ENCODE measurements around the gene PIKFYVE.
"Not testable (repeated sequence)": the region's sequence is repeated elsewhere in the genome, so short reads cannot be mapped to it uniquely, and the experiment has no call there.

Gene PIKFYVE, protein sequence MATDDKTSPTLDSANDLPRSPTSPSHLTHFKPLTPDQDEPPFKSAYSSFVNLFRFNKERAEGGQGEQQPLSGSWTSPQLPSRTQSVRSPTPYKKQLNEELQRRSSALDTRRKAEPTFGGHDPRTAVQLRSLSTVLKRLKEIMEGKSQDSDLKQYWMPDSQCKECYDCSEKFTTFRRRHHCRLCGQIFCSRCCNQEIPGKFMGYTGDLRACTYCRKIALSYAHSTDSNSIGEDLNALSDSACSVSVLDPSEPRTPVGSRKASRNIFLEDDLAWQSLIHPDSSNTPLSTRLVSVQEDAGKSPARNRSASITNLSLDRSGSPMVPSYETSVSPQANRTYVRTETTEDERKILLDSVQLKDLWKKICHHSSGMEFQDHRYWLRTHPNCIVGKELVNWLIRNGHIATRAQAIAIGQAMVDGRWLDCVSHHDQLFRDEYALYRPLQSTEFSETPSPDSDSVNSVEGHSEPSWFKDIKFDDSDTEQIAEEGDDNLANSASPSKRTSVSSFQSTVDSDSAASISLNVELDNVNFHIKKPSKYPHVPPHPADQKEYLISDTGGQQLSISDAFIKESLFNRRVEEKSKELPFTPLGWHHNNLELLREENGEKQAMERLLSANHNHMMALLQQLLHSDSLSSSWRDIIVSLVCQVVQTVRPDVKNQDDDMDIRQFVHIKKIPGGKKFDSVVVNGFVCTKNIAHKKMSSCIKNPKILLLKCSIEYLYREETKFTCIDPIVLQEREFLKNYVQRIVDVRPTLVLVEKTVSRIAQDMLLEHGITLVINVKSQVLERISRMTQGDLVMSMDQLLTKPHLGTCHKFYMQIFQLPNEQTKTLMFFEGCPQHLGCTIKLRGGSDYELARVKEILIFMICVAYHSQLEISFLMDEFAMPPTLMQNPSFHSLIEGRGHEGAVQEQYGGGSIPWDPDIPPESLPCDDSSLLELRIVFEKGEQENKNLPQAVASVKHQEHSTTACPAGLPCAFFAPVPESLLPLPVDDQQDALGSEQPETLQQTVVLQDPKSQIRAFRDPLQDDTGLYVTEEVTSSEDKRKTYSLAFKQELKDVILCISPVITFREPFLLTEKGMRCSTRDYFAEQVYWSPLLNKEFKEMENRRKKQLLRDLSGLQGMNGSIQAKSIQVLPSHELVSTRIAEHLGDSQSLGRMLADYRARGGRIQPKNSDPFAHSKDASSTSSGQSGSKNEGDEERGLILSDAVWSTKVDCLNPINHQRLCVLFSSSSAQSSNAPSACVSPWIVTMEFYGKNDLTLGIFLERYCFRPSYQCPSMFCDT (N-terminal part only)
- long read RNA-seq, partial matches to known transcripts, result 11 of 18 reads
- long read RNA-seq, other reads (novel, unspliced or antisense), result 6 of 18 reads

DNA sequence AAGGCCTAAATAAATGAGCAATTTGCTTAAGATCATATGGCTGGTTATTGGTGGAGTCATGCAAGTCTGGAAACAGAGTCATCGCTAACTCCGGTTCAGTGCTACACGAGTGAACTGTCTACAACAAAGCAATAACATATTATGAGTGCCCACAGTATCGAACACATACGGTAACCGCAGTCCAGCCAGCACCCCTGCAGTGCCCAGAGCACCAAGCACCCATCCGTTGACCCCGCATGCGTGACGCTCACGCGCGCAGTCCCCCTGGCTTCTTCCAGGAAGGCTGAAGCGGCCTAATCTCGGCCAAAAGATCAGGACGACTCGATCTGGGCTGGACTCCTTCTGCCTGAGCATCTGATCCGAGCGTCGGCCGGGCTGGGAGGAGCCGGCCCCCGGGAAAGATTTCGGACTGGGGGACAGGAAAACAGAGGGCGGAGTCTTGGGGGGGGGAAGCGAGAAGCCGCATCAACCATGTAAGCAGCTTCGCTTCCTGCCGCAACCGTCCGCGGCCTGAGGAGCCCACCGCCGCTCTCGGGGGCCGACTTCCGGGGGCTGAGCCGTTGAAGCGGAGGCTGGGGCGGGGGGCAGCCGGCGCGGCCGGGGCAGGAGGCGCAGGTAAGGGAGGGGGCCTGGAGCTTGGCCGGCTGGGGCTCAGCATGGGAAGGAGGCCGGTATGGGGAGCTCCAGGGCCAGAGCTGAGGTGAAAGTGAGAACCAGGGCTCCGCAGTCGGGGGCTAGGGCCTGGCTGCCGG is at the start of gene PIKFYVE:
PIKFYVE (plus strand) TSS at position 455 of the 752 bp plus-strand sequence. CDS start 5,265 bp downstream, outside the sequence.
- Histone ChIP-seq H3K27me3 (ENCODE audit: insufficient read depth, poor library complexity, severe bottlenecking) (no peaks in the 10 kb centered on the region), H3K27ac (replicated peaks) (peak within 1 kb of the TSS; percentile 86)
- peak; percentile 95 to 99 for DNase-seq (ENCODE audit: low read depth in 1 of 2, low spot score in 1 of 2)

DNA sequence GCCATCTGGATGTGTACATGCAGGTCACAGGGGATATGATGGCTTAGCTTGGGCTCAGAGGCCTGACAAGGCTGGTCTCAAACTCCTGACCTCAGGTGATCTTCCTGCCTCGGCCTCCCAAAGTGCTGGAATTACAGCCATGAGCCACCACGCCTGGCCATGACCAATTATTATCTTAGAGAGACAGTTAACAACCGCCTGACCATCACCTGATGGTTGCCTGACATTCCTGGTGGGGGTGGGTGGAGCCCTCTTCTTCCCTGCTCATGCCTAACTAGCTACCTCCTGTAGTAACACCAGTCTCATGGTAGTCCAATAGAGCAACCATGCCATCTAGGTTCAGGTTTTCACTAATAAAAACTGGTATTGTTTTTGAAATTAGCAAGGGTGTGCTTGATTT is 44.2 kb upstream of the PIKFYVE start:
- not testable (repeated sequence) for H3K4me3 ChIP-seq (replicated peaks; ENCODE audit: insufficient read depth, low read length); H3K27me3 ChIP-seq (ENCODE audit: insufficient read depth, poor library complexity, severe bottlenecking); H3K27ac ChIP-seq (replicated peaks); DNase-seq (ENCODE audit: low read depth in 1 of 2, low spot score in 1 of 2)

More for the DNA sequence above, at the start of gene PIKFYVE:
- no peak for TF ChIP-seq CTCF (IDR thresholded peaks at IDR 0.05; ENCODE audit: insufficient read depth, low read length)
- peak; percentile 37; the same call in 1 of the 2 replicates for TF ChIP-seq SPI1 (IDR thresholded peaks at IDR 0.05; ENCODE audit: borderline replicate concordance, low read depth)
- peak; percentile 44; the same call in 1 of the 2 replicates for TF ChIP-seq GABPA (IDR thresholded peaks at IDR 0.05; ENCODE audit: low read depth)
- TF ChIP-seq, protein P1, sequence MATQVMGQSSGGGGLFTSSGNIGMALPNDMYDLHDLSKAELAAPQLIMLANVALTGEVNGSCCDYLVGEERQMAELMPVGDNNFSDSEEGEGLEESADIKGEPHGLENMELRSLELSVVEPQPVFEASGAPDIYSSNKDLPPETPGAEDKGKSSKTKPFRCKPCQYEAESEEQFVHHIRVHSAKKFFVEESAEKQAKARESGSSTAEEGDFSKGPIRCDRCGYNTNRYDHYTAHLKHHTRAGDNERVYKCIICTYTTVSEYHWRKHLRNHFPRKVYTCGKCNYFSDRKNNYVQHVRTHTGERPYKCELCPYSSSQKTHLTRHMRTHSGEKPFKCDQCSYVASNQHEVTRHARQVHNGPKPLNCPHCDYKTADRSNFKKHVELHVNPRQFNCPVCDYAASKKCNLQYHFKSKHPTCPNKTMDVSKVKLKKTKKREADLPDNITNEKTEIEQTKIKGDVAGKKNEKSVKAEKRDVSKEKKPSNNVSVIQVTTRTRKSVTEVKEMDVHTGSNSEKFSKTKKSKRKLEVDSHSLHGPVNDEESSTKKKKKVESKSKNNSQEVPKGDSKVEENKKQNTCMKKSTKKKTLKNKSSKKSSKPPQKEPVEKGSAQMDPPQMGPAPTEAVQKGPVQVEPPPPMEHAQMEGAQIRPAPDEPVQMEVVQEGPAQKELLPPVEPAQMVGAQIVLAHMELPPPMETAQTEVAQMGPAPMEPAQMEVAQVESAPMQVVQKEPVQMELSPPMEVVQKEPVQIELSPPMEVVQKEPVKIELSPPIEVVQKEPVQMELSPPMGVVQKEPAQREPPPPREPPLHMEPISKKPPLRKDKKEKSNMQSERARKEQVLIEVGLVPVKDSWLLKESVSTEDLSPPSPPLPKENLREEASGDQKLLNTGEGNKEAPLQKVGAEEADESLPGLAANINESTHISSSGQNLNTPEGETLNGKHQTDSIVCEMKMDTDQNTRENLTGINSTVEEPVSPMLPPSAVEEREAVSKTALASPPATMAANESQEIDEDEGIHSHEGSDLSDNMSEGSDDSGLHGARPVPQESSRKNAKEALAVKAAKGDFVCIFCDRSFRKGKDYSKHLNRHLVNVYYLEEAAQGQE (IDR thresholded peaks at IDR 0.05; ENCODE audit: insufficient replicate concordance, low read depth), result no peak
- TF ChIP-seq POLR2AphosphoS5 (IDR thresholded peaks at IDR 0.05; ENCODE audit: low read depth), result peak; percentile 87
- peak within 1 kb of the TSS; percentile 90 for H3K4me3 ChIP-seq (replicated peaks; ENCODE audit: insufficient read depth, low read length)

DNA sequence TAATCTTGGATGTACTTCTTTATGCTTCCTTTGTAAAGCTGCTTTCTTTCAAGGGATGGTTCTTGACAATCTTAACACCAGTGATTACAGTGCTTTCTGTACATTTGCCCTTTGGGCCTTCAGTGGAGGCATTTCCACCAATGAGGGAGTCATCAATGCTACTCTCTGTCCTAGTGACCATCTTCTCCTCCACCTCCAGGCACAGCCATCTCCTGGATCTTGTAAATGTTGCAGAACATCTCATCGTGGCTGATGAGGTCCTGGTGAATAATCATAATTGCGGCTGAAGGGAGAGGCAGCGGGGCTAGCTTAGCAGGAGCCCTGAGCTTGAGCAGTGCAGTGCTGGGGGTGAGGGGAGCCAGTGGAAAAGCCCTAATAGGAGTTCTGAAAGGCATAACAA is 43.7 kb upstream of the PIKFYVE start:
- DNase-seq (ENCODE audit: low read depth in 1 of 2, low spot score in 1 of 2), result no peak
- TF ChIP-seq GABPA (IDR thresholded peaks at IDR 0.05; ENCODE audit: low read depth), result no peak
- TF ChIP-seq, protein P1 (IDR thresholded peaks at IDR 0.05; ENCODE audit: insufficient replicate concordance, low read depth), result no peak
- no peak for TF ChIP-seq POLR2AphosphoS5 (IDR thresholded peaks at IDR 0.05; ENCODE audit: low read depth)
- TF ChIP-seq CTCF (IDR thresholded peaks at IDR 0.05; ENCODE audit: insufficient read depth, low read length), result no peak
- no peak for TF ChIP-seq SPI1 (IDR thresholded peaks at IDR 0.05; ENCODE audit: borderline replicate concordance, low read depth)
- no peaks in the 10 kb centered on the region for H3K27me3 ChIP-seq (ENCODE audit: insufficient read depth, poor library complexity, severe bottlenecking)

More for the DNA sequence above, 43.7 kb upstream of the PIKFYVE start:
- Histone ChIP-seq H3K4me3 (replicated peaks; ENCODE audit: insufficient read depth, low read length) (no peak overlapping the region), H3K27ac (replicated peaks) (no peak overlapping the region)
